Activated T-helper 17 cell treated with anti-CD3 and anti-CD28 coated beads, Interleukin-2, amount 50 U/mL, for 72 hours (primary cell): ENCODE data around the gene S100A7A. TPM values are rescaled to one million over a fixed set of nuclear protein-coding genes. Genes with fewer than 3 reads are reported as not detected.
"Not testable (repeated sequence)": the region's sequence is repeated elsewhere in the genome, so short reads cannot be mapped to it uniquely, and the experiment has no call there.

Experiments used
- ATAC-seq: fragments of 150-1000 bp; cut with Tn5 transposase; replicated peaks from 2 replicates; pipeline ENCODE4 v1.10.0; 2021; ENCODE audit warnings: mild to moderate bottlenecking, moderate library complexity
- H3K27ac Mint-ChIP-seq: one replicate; pipeline ENCODE4 v1.8.0; 2022; ENCODE audit warnings: mixed read lengths
- H3K27me3 Mint-ChIP-seq: one replicate; pipeline ENCODE4 v1.8.0; 2022; ENCODE audit warnings: mixed read lengths
- H3K36me3 Mint-ChIP-seq: one replicate; pipeline ENCODE4 v1.8.0; 2022; ENCODE audit warnings: low read depth, mild to moderate bottlenecking, mixed read lengths
- H3K4me1 Mint-ChIP-seq: one replicate; pipeline ENCODE4 v1.8.0; 2022; ENCODE audit warnings: mixed read lengths
- H3K4me3 Mint-ChIP-seq: one replicate; pipeline ENCODE4 v1.8.0; 2022; ENCODE audit warnings: mild to moderate bottlenecking, mixed read lengths
- H3K9me3 Mint-ChIP-seq: one replicate; pipeline ENCODE4 v1.8.0; 2022; ENCODE audit warnings: mixed read lengths
- total RNA-seq, 2 donors: library from RNA; stranded (reverse); gene quantifications; one replicate each; pipeline ENCODE4 v1.2.3, GENCODE V29; 2022

S100A7A gene
- total RNA-seq, 2 donors from 2014 or later, result not detected

DNA sequence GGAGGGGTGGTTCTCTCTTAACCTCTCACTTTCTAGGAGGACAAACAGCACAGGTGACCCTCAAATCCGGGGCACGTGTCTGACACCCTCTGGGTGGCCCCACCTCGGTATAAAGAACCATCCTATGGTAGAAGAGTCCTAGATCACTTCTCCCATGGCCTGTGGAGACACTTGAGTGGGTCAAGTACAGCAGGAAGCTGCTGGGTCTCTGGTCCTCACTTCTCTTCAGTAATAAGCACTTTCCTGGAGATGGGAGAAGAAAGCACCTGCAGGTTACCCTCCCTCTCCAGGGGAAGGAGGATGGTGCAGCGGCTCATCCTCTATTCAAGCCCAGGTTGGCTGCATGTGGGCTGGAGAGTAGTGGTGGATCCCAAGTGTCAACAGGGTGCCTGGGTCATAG is 27.2 kb downstream of the S100A7A start:
- Mint-ChIP-seq H3K27me3 (peaks cover 25% of the 10 kb centered on the region), H3K4me3 (no peak overlapping the region), H3K27ac (no peak overlapping the region), H3K4me1 (no peaks in the 10 kb centered on the region), H3K36me3 (no peaks in the 10 kb centered on the region), H3K9me3 (no peaks in the 10 kb centered on the region)
- ATAC-seq, result no peak

DNA sequence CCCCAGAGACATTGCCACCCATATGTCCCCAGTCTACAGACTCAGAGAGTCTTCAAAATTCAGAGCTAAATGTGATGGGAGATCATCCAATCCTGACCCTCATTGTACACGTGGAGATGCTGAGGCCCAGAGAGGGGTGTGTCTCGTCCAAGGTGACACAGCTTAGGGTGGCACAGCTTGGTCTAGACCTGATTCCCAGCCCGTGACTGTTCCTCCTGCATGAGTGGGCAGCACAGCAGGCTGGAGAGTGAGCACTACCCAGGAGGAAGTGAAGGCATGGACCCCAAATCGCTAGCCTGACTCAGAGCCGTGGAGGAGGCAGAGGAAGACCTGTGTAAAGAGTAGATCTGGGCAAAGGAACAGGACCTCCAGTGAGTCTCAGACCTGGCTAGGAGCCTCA is 27.8 kb downstream of the S100A7A start:
- Mint-ChIP-seq H3K27me3 (peaks cover 30% of the 10 kb centered on the region), H3K27ac (no peak overlapping the region), H3K4me3 (no peak overlapping the region), H3K9me3 (no peaks in the 10 kb centered on the region), H3K36me3 (no peaks in the 10 kb centered on the region), H3K4me1 (no peaks in the 10 kb centered on the region)
- ATAC-seq, result no peak

DNA sequence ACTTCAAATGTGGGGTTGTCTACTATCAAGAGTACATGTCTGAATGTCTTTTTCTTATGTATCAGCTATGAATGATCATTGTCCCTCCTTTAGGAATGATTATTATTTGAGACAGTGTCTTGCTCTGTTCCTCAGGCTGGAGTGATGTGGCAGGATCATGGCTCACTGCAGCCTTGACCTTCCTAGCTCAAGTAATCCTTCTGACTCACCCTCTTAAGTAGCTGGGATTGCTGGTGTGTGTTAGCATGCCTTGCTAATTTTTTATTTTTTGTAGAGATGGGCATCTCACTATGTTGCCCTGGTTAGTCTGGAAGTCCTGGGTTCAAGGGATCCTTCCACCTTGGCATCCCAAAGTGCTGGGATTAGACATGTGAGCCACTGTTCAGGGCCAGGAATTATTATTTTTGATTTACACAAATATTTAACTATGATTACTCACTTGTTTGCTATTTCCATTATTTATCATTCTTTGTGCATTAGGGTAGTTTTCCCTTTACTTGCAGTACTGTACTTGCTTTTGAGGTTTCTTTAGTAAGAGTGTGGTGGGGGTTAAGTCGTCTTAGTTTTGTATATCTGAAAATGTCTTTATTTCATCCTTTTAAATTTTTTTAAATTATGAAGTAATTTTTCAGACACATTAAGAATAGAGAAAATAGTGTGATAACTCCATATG is 31.3 kb downstream of the S100A7A start:
- Mint-ChIP-seq H3K4me3 (no peak overlapping the region), H3K36me3 (no peaks in the 10 kb centered on the region), H3K27ac (no peak overlapping the region), H3K4me1 (no peaks in the 10 kb centered on the region), H3K9me3 (no peaks in the 10 kb centered on the region), H3K27me3 (peaks cover 47% of the 10 kb centered on the region)
- no peak for ATAC-seq

DNA sequence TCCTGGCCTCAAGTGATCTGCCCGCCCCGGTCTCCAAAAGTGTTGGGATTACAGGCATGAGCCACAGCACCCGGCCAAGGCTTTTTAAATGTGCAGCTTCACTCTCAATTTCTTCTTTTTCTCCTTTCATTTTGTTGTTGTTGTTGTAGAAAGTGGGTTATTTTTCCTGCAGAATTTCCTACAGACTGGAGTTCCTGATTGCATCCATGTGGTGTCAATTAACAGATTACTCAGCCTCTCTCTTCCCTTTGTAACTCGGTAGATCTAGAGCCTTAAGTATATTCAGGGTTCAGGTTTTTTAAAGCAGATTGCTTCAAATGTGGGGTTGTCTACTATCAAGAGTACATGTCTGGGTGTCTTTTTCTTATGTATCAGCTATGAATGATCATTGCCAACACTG is 32.5 kb downstream of the S100A7A start:
- not testable (repeated sequence) for H3K4me3 Mint-ChIP-seq, ATAC-seq, H3K9me3 Mint-ChIP-seq, H3K4me1 Mint-ChIP-seq, H3K36me3 Mint-ChIP-seq, H3K27ac Mint-ChIP-seq
- peaks cover 45% of the 10 kb centered on the region for H3K27me3 Mint-ChIP-seq

DNA sequence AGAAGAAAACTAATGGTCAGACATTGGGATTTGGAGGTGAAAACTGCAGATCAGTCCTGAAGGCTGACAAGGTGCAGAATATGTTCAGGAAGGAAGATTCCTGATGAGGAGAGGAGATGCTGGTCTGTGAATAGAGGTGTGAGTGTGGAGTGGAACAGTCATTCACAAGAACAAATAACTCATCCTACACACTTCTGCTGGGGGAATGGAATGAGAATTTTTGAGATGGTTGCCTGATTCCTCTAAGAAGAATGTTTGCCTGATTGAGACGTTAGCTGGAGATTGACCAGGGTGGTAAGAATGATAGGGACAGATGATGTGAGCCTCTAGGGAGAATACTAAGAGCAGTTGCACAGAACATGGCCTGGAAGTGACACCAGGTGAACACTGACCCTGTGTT is 40.1 kb downstream of the S100A7A start:
- Mint-ChIP-seq H3K27ac (no peak overlapping the region), H3K36me3 (no peaks in the 10 kb centered on the region), H3K4me1 (no peaks in the 10 kb centered on the region), H3K9me3 (no peaks in the 10 kb centered on the region), H3K27me3 (peaks cover 32% of the 10 kb centered on the region), H3K4me3 (no peak overlapping the region)
- no peak for ATAC-seq

DNA sequence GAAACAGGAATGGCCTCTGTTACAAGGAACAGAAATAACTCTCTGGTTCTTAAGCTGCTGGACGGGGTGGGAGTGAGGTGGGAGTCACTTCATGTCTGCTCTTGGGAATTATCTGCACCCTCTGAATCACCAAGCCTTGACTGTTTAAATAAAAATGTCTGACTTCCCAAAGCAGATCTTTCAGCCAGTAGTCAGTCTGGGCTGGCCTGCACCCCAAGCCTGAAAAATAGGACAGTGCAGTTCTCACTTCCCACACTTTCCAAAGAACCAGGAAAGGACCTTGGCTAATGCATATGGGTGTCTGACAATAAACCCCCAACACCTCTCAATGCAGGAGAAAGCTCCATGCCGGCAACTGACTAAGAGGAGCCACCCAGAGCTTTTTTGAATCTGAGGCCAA is 43.3 kb downstream of the S100A7A start:
- no peak overlapping the region for H3K27ac Mint-ChIP-seq
- no peaks in the 10 kb centered on the region for H3K36me3 Mint-ChIP-seq
- peaks cover 26% of the 10 kb centered on the region for H3K27me3 Mint-ChIP-seq
- no peak overlapping the region for H3K4me3 Mint-ChIP-seq
- no peak for ATAC-seq
- no peaks in the 10 kb centered on the region for H3K4me1 Mint-ChIP-seq
- H3K9me3 Mint-ChIP-seq, result no peaks in the 10 kb centered on the region

DNA sequence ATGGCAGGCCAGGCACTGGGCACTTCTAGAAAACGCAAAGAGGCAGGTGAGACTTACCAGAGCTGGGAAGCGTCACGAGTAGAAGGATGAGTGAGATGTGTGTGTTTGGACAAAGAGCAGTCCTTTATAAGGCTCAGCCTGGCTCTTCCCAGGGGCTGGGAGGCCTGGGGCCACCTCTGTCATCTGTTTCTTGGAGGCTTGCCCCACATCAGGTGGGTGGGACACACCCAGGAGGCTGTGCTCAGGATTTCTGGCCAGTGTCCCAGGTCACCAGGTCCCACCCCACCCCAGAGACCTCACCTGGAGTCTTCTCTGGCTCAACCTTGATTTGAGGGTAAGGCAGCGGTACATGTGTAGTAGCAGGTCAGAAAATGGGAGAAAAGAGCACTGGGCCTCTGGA is 44.2 kb downstream of the S100A7A start, which contains the start of gene S100A7:
Gene S100A7 (minus strand): TSS at position 101 of the 400 bp plus-strand sequence. CDS start 1,638 bp downstream, outside the sequence.
- peaks cover 22% of the 10 kb centered on the region for H3K27me3 Mint-ChIP-seq
- ATAC-seq, result no peak
- no peaks in the 10 kb centered on the region for H3K4me1 Mint-ChIP-seq
- no peak within 1 kb of the TSS for H3K27ac Mint-ChIP-seq
- H3K4me3 Mint-ChIP-seq, result no peak within 1 kb of the TSS
- no peaks in the 10 kb centered on the region for H3K9me3 Mint-ChIP-seq
- no peaks in the 10 kb centered on the region for H3K36me3 Mint-ChIP-seq

DNA sequence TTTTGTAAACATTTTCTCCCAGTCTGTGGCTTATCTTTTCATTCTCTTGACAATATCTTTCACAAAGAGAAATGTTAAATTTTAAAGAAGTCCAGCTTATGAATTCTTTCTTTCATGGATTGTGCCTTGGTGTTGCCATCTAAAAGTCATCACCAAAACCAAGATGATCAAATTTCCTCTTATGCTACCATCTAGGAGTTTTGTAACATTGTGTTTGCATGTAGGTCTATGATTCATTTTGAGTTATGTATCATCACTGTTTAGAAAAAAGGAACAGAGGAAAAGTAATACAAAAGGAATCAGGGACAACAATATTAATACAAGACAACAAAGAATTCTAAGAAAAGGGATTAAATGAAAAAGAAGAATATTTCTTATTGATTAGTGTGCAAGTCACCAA is 46.4 kb downstream of the S100A7A start:
- ATAC-seq, H3K9me3 Mint-ChIP-seq, H3K36me3 Mint-ChIP-seq, H3K4me3 Mint-ChIP-seq, H3K27ac Mint-ChIP-seq, H3K4me1 Mint-ChIP-seq: not testable (repeated sequence)
- H3K27me3 Mint-ChIP-seq, result peaks cover 12% of the 10 kb centered on the region

DNA sequence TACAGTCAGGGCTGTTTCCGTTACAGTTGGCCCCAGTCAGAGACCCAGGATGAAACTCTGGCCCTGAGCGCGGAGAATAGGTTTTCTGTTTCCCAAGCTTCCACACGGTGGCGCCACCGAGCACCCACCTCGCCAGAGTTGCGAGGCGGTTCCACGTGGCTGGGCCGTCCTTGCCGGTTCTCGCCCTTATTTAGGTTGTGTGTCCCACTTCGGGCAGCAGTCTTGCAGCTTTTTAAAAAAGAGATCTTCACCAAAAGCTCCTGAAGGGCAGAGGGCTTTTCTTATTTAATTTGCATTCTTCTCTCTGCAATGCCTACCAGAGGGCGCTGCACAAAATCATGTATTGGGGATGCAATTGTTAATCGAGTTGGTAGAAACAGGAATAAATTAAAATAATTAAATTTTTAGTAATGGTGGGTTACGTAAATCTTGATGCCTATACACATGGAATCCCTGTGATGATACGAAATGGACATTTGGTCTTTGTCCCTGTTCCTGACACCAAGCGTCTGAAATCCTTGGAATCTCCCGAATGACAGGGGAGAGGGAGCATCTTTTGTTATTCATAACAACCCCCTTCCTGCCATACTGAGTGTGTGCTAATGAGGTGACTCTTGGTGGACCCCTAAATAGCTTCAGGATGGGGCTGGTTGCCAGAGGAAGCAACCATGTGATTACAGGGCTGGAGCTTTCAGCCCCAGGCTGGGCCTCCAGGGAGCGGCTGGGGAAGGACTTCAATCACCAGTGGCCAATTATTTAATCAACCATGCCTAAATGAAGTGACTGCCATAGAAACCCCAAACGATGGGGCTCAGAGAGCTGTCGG is 49.7 kb downstream of the S100A7A start:
- Mint-ChIP-seq H3K4me1 (no peaks in the 10 kb centered on the region), H3K27ac (no peak overlapping the region), H3K4me3 (no peak overlapping the region), H3K9me3 (peaks cover 4% of the 10 kb centered on the region), H3K36me3 (no peaks in the 10 kb centered on the region), H3K27me3 (peaks cover 9% of the 10 kb centered on the region)
- peak; percentile 59 for ATAC-seq

DNA sequence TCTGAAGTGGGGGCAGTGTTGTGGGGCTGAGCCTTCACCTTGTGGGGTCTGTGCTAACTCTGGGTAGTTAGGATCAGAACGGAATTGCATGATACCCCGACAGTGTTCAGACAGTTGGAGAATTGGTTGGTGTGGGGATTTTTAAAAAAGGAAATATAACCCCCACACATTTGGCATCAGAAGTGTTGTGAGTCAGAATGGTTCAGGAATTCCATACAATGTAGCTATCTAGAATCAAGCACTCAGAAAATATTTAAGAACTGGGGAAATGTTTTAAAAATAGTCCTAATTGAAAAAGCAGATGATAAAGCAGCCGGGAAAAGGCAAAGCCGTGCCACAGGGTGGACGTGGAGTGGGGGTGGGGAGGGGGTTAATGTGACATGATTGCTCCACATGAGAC is 50.6 kb downstream of the S100A7A start:
- Mint-ChIP-seq H3K4me3 (no peak overlapping the region), H3K27me3 (peaks cover 9% of the 10 kb centered on the region), H3K9me3 (peaks cover 4% of the 10 kb centered on the region), H3K4me1 (no peaks in the 10 kb centered on the region), H3K27ac (no peak overlapping the region), H3K36me3 (no peaks in the 10 kb centered on the region)
- ATAC-seq, result no peak

DNA sequence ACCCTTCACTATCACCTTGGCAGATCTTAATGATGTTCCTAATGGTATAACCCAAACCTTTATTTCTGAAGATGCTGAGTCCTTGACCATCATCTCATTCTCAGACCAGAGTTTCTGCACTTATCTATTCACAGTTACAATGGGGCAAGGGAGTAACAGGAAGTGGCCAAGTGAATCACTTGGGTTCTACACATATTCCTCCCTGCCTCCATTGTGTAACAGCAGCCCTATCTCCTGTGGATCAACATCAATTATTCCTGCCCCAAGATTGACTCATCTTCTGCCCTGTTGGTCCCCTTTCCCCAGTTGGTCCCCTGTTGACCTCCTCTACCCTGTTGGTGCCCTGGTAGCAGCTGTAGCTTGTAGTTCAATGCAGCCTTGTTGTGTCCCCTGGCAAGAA is 54.4 kb downstream of the S100A7A start:
- no peak for ATAC-seq
- no peaks in the 10 kb centered on the region for H3K36me3 Mint-ChIP-seq
- H3K9me3 Mint-ChIP-seq, result peaks cover 11% of the 10 kb centered on the region
- no peak overlapping the region for H3K4me3 Mint-ChIP-seq
- H3K27ac Mint-ChIP-seq, result no peak overlapping the region
- peaks cover 11% of the 10 kb centered on the region for H3K27me3 Mint-ChIP-seq
- H3K4me1 Mint-ChIP-seq, result no peaks in the 10 kb centered on the region

Other genes starting within 250 kb of the S100A7A start
- gene LELP1, start 213.1 kb upstream of the S100A7A start, total RNA-seq, result not detected
- not detected for gene PRR9, start 198.9 kb upstream of the S100A7A start, total RNA-seq
- gene LORICRIN, start 156.8 kb upstream of the S100A7A start, total RNA-seq, result not detected
- gene PGLYRP3, start 103.6 kb upstream of the S100A7A start, total RNA-seq, result not detected
- under 1 TPM; 0.22 to 0.26 TPM for gene PGLYRP4, start 67.7 kb upstream of the S100A7A start, total RNA-seq
- gene S100A9, start 58.7 kb upstream of the S100A7A start, total RNA-seq, result under 1 TPM in 1 of 2 donors, not detected in 1; 0.66 TPM
- gene S100A12, start 40.9 kb upstream of the S100A7A start, total RNA-seq, result not detected
- not detected for gene S100A8, start 25.4 kb upstream of the S100A7A start, total RNA-seq
- not detected for gene S100A7, start 44.1 kb downstream of the S100A7A start, total RNA-seq
- 100 to 1,000 TPM; 530 to 753 TPM for gene S100A6, start 119.5 kb downstream of the S100A7A start, total RNA-seq
- gene S100A5, start 124.4 kb downstream of the S100A7A start, total RNA-seq, result 1 to 10 TPM; 3.2 to 9.6 TPM
- gene S100A4, start 129.3 kb downstream of the S100A7A start, total RNA-seq, result 1,000 to 10,000 TPM; 1,035 to 1,445 TPM
- gene S100A3, start 132.7 kb downstream of the S100A7A start, total RNA-seq, result not detected
- gene S100A2, start 149.3 kb downstream of the S100A7A start, total RNA-seq, result 10 to 100 TPM; 10.1 to 10.7 TPM
- gene S100A16, start 196.6 kb downstream of the S100A7A start, total RNA-seq, result not detected
- under 1 TPM in 1 of 2 donors, not detected in 1; 0.71 TPM for gene S100A14, start 199.8 kb downstream of the S100A7A start, total RNA-seq
- 1 to 10 TPM; 6.8 to 7.9 TPM for gene S100A13, start 211.0 kb downstream of the S100A7A start, total RNA-seq
- not detected for gene S100A1, start 211.9 kb downstream of the S100A7A start, total RNA-seq
- 10 to 100 TPM; 70.6 to 88.6 TPM for gene CHTOP, start 217.5 kb downstream of the S100A7A start, total RNA-seq
- gene SNAPIN, start 242.2 kb downstream of the S100A7A start, total RNA-seq, result 10 to 100 TPM; 27.3 to 29.0 TPM